Cardiac muscle cell (in vitro differentiated cells and primary cell): ENCODE results near the gene MYOD1. TPM values are rescaled to one million over a fixed set of nuclear protein-coding genes. Genes with fewer than 3 reads are reported as not detected.

Source experiments
- DNase-seq, 2 donors: peaks; one replicate each; pipeline versions ENCODE4 v3.0.0 to v3.0.0-alpha.2; 2010 to 2017; ENCODE audit warnings: low read depth in 1 of 2, low spot score in 1 of 2
- H3K27ac ChIP-seq: fragments of 200-600 bp; sonication (generic); 2 replicates; pipeline ENCODE4 v1.5.1; 2016
- H3K27me3 ChIP-seq: fragments of 200-600 bp; sonication (generic); 2 replicates; pipeline ENCODE4 v1.6.0; 2016; ENCODE audit warnings: control low read depth
- H3K36me3 ChIP-seq: fragments of 200-600 bp; sonication (generic); 2 replicates; pipeline ENCODE4 v1.5.1; 2016; ENCODE audit warnings: control low read depth
- H3K4me1 ChIP-seq: fragments of 200-600 bp; sonication (generic); 2 replicates; pipeline ENCODE4 v1.8.1; 2017; ENCODE audit warnings: low read depth, mild to moderate bottlenecking, mixed run types
- H3K4me3 ChIP-seq: fragments of 200-600 bp; sonication (generic); 2 replicates; pipeline ENCODE4 v1.5.1; 2016; ENCODE audit warnings: mild to moderate bottlenecking
- H3K9me3 ChIP-seq: fragments of 200-600 bp; sonication (generic); 2 replicates; pipeline ENCODE4 v1.5.1; 2017; ENCODE audit warnings: low read depth, mild to moderate bottlenecking, control low read depth
- CTCF ChIP-seq: IDR thresholded peaks from 2 replicates; pipeline ENCODE4 v1.5.1; 2012; ENCODE audit warnings: low read depth, mild to moderate bottlenecking, low read length
- polyA plus RNA-seq: library from polyadenylated mRNA; unstranded; fragments of >200 nt; fragmentation: Nextera tagmentation; extraction: Ambion mirVana; gene quantifications from 2 replicates; pipeline ENCODE4 v1.2.1, GENCODE V29; 2016
- total RNA-seq: library from RNA; depleted of rRNA; stranded (reverse); fragments of >200 nt; gene quantifications from 2 replicates; pipeline ENCODE4 v1.2.3, GENCODE V29; 2016

MYOD1 gene
- total and polyA plus RNA-seq, 2 experiments from 2014 or later, result not detected

DNA sequence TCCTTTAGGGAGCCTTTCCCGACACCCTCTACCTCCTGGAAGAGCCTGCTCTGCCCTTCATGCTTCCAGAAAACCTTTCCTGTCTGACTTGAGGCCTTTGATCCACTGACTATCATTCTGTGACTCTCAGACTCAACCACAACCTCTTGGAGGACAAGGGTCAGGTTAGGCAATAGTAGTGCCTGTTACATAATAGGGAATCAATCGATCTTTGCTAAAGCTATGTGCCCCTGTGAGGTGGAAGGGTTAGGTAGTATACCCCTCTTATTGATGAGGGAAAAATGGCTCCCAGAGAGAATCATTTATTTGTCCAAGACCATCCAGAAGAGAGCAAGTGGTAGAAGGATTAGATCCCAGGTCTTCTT is 31.4 kb downstream of the MYOD1 start:
- H3K9me3 ChIP-seq, result no peaks in the 10 kb centered on the region
- H3K27me3 ChIP-seq, result peaks cover 15% of the 10 kb centered on the region
- H3K36me3 ChIP-seq, result no peaks in the 10 kb centered on the region
- DNase-seq, result no peak
- TF ChIP-seq CTCF, result no peak
- no peak overlapping the region for H3K4me3 ChIP-seq
- H3K4me1 ChIP-seq, result no peaks in the 10 kb centered on the region
- H3K27ac ChIP-seq, result no peak overlapping the region

GRCh38 chr11:17751558-17751957 is 32.2 kb downstream of the MYOD1 start:
- Histone ChIP-seq H3K4me3 (no peak overlapping the region), H3K27me3 (peaks cover 19% of the 10 kb centered on the region), H3K36me3 (no peaks in the 10 kb centered on the region), H3K9me3 (no peaks in the 10 kb centered on the region), H3K27ac (no peak overlapping the region), H3K4me1 (no peaks in the 10 kb centered on the region)
- TF ChIP-seq CTCF, result no peak
- no peak for DNase-seq

GRCh38 chr11:17752144-17752543 is 32.8 kb downstream of the MYOD1 start:
- H3K4me3 ChIP-seq, result no peak overlapping the region

DNA sequence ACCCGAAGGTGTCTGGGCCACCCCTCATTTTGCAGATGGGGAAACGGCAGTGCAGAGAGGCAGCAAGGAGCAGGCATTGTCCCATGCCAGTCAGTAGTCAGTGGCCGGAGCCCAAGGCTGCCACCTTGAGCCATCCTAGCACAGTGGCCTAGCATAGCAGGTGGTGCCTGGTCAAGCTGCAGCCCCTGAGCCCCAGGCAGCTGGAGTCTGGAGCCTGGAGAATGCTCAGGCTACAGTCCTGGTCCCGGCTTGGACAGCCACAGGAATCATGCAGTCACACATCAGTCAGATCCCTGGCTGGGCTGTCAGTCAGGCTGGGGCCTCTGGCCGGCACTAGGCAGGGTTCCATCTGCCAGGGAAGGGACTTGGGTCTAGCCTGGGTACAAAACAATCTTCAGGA is 33.8 kb downstream of the MYOD1 start:
- no peak for TF ChIP-seq CTCF
- Histone ChIP-seq H3K36me3 (no peaks in the 10 kb centered on the region), H3K9me3 (no peaks in the 10 kb centered on the region)

More at GRCh38 chr11:17752144-17752543, 32.8 kb downstream of the MYOD1 start:
- no peak for TF ChIP-seq CTCF
- Histone ChIP-seq H3K4me1 (no peaks in the 10 kb centered on the region), H3K27me3 (peaks cover 19% of the 10 kb centered on the region), H3K27ac (no peak overlapping the region), H3K9me3 (no peaks in the 10 kb centered on the region), H3K36me3 (no peaks in the 10 kb centered on the region)
- no peak for DNase-seq

GRCh38 chr11:17753641-17754040 is 34.3 kb downstream of the MYOD1 start:
- no peaks in the 10 kb centered on the region for H3K9me3 ChIP-seq
- no peak for TF ChIP-seq CTCF
- DNase-seq, result no peak
- H3K27me3 ChIP-seq, result peaks cover 23% of the 10 kb centered on the region
- no peaks in the 10 kb centered on the region for H3K4me1 ChIP-seq
- H3K36me3 ChIP-seq, result no peaks in the 10 kb centered on the region
- no peak overlapping the region for H3K27ac ChIP-seq
- no peak overlapping the region for H3K4me3 ChIP-seq

More for the DNA sequence above, 33.8 kb downstream of the MYOD1 start:
- no peak for DNase-seq
- H3K4me3 ChIP-seq, result no peak overlapping the region
- H3K27me3 ChIP-seq, result peaks cover 23% of the 10 kb centered on the region
- no peak overlapping the region for H3K27ac ChIP-seq
- H3K4me1 ChIP-seq, result no peaks in the 10 kb centered on the region

- Histone ChIP-seq H3K36me3 (no peaks in the 10 kb centered on the region), H3K27ac (no peak overlapping the region), H3K9me3 (no peaks in the 10 kb centered on the region), H3K4me3 (no peak overlapping the region), H3K4me1 (no peaks in the 10 kb centered on the region), H3K27me3 (peaks cover 23% of the 10 kb centered on the region)
- DNase-seq, result no peak
- no peak for TF ChIP-seq CTCF
These were observed 36.5 kb downstream of the MYOD1 start for GRCh38 chr11:17755891-17756290.
